HG03439 (cell line): ENCODE data around the gene PREX1.

Experiments
- ATAC-seq: cut with Tn5 transposase; IDR thresholded peaks from one replicate; pipeline ENCODE4 v1.9.1; 2021; ENCODE audit warnings: mild to moderate bottlenecking, moderate library complexity; ENCODE audit not compliant: unreplicated experiment

PREX1 gene

DNA sequence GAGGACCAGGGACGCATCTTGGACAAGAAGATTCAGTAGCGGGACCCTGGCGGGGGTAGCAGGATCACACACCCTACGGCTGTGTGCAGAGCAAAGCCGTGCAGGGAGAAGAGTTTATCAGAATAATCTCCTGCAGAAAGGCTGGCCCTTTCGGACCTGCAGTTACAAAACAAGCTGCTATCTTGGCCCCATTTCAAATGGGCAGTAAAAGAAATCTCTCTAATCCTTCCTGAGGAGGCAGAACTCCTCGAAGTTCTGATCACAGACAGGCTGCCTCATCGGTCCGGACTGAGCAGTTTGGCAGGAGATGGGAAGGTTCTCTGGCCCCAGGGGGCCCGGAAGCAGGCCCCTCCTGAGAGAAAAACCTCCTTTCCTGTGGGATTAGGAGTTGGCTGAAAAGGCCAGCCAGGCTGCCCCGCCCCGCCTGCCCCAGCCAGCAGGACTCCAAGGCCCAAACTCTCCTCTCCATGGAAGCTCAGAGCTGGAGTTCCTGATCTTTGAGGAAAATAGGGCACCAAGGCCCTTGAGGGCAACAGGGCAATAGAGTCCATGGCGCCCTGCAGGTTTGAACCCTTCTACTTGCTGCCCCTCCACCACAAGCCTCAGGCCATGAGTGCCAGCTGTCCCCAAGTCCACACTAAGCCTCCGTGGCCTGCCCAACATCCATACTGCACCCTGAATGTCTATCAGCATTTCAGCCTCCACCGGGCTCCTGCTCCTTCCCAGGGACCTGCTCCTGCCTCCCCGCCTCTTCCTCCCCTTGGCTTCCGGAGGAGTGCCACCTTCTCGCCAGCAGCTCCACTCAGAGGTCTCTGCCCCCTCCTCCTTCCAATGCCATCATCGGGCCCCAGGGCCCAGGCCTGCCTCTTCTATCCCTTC lies 141.3 kb downstream of the PREX1 start:
- ATAC-seq, result no peak

DNA sequence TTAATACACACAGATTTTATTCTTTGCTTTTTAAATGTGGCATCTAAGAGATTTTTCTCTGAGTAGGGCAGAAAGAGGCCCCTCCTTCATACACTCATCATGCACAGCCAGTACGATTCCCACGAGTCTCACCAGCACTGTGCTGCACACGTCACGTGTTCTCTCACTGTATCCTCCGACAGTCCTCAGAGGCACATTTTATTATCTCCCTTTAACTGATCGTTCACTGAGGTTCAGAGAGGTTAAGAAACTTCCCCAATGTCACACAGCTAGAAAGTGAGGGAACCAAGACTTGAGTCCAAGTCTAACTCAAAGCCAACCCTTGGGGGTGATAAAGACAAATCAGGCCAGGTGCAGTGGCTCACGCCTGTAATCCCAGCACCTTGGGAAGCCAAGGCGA lies 142.5 kb downstream of the PREX1 start:
- ATAC-seq, result no peak

DNA sequence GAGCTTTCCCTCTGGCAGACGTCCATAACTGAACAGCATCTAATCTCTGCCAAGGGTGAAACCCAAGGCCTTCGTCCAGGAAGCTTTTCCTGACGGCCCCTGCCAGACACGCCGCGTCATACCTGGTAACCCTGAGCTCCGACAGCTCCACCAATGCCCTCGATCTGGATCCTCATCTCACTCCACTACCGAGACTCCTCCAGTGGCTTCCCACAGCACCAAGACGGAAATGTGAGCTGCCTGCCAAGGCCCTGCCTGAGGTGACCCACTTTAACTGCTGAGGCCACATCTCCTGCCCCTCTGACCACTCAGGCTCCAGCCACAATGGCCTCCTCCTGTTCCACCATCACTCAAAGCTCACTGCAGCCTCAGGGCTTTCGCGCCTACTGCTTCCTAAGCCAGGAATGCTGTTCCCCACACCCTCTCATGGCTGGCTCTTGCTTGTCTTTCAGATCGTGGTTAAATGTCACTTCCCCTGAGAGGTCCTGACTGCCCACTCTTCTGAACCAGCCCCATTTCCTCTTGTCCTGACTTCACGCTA lies 143.2 kb downstream of the PREX1 start:
- no peak for ATAC-seq

- ATAC-seq, result no peak
These were observed 144.2 kb downstream of the PREX1 start for GRCh38 chr20:48683467-48684175.

DNA sequence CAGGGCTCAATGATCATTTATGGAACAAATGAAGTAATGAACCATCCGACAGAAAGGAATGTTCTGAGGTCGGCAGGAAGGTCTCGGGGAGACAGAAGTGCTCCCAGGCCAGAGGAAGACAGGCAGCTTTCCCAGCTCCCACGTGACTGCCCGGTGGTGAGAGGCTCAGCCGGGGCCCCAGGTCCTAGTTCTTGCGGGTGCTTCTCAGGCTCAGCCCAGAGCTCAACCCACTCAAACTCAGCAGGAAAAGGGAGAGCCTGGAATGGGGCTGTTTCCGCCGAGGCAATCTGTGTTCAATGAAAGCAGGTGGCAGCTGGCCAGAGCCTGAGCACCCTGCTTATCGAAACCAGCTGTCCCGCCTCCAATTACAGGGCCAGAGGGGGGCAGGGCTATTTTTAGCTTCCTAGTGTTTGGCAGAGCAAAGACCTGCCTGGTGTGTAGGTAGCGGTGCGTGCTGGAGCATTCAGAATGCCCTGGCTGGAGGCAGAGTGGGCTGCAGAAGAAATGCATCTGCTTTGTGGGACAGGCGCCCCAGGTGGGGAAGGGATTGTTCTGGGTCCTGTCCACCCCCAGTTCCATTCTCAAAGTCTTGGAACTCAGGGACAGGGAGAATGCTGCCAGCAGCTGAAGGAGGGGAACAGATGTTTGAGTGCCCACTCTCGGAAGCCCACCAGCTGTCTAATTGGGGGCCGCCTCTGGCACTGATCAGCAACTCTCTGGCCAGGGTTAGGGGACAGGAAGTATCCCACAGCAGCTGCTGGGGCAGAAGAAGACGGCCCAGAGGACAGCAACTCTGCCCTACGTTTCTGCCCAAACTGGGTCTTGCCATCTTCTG lies 145.1 kb downstream of the PREX1 start:
- ATAC-seq, result no peak

DNA sequence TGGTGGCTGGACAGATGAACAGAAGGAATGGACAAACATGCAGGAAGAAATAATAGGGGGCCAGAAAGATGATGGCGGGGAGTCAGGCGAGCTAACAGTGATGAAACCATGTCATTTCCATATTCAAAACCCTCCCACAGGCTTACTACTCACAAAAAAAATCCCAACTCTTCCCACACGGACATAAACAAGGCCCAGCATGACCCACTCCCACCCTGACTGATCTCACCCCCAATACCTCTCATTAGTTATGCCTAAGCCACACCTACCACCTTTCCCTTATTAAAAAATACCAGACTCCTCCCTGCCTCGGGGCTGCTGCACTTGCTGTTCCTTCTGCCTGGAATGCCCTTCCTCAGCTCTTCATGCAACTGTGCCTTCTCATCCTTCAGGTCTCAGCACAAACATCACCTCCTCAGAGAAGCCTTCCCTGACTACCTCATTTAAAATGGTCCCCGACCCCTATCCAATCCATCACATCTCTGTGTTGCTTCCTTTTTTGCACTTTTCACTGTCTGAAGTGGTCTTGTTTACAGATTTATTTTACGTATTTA lies 145.8 kb downstream of the PREX1 start:
- no peak for ATAC-seq

GRCh38 chr20:48681201-48681872 lies 146.5 kb downstream of the PREX1 start:
- ATAC-seq, result no peak

GRCh38 chr20:48680650-48681049 lies 147.1 kb downstream of the PREX1 start:
- ATAC-seq, result no peak

DNA sequence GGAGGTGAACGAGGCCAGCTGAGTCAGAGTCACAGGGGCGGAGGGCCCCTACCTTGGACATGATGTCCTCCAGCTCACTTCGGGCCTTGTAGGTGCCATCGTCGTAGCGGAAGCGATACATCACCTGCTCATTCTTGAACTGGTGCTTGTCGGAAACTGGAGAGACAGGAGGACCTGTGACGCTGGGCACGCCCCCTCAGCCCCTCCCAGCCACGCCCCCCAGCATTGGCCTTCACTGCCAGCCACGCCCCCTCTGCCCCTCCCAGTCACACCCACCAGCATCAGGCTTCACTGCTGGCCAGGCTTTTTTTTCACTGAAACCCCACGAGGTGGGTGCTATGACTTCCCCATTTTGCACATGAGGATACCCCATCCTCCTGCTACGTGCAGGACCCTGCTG lies 148.2 kb downstream of the PREX1 start:
- no peak for ATAC-seq

DNA sequence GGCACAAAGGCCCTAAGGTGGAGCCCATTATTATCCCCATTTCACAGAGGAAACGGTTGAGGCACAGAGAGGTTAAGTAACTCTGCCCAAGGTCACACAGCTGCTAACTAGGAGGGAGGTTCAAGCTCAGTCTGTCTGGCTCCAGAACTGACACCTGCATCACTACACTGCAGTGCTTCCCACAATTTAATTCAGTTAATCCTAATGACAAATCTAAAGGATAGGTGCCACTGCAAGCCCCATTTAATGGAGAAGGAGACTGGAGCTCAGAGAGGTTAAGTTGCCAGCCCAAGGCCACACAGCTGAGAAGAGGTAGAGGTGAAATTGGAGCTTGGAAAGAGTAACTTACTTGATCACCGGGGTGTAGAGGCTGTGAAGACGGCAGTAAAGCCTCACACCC lies 148.8 kb downstream of the PREX1 start:
- ATAC-seq, result no peak

DNA sequence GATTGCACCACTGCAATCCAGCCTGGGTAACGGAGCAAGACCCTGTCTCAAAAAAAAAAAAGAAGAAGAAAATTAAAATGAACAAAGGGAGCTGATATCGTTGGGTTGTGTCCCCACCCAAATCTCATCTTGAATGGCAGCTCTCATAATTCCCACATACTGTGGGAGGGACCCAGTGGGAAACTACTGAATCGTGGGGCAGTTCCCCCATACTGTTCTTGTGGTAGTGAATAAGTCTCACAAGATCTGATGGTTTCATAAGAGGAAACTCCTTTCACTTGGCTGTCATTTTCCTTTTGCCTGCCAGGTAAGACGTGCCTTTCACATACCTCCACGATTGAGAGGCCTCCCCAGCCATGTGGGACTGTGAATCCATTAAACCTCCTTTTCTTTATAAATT lies 149.4 kb downstream of the PREX1 start:
- no peak for ATAC-seq

DNA sequence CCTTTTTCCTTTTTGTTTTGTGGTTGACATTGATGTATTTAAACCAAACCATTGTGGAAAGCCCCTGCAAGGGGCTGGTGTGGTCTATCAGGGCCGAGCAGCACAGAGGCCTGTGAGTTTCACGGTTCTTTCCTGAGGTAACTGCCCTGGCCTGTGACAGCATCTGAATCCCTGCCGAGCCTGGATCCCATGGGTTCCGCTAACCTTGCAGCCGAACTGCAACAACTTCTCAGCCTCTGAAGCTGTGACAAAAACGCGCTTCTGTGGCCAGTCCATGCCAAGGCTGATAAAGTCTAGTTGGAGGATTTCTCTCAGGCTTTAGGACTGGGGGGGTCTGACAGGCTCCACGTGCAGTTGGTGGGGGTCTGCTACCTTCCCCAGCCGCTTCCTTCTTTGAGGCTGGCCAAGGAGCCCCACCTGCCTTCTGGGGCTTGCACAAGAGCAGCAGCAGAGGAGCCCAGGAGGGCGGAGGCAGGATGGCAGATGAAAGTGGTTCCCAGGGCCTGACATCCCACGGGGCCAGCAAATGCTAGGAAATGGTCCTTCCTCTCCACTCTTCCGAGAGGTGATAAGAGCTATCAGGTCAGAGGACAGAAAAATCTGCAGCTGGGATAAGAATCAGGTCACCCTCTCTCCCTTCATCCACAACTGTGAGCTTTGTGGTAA lies 150.9 kb downstream of the PREX1 start:
- ATAC-seq, result no peak

DNA sequence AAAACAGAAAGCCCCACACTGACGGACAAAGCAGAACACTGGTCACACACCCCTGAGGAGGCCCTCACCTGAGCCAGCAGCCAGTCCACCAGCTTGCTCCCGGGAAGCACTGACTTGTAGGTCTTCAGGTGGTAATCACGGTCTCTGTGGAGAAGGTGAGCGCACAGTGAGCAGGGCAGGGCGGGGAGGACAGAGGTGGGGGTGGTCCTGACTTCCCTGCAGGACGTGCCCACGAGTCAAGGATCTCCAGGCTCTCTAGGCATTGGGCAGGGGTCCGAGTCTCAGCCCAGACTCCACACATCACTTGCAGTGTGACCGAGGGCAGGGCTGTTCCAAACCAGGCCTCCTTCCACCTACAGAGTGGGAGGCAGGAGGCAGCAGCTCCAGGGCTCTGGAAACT lies 151.7 kb downstream of the PREX1 start:
- ATAC-seq, result no peak

GRCh38 chr20:48674461-48674860 lies 153.3 kb downstream of the PREX1 start:
- ATAC-seq, result no peak

GRCh38 chr20:48673507-48673906 lies 154.3 kb downstream of the PREX1 start:
- no peak for ATAC-seq

- ATAC-seq, result no peak
These were observed 155.5 kb downstream of the PREX1 start for GRCh38 chr20:48672324-48672723.

- no peak for ATAC-seq
These were observed 156.7 kb downstream of the PREX1 start for GRCh38 chr20:48671141-48671540.

GRCh38 chr20:48669946-48670605 lies 157.7 kb downstream of the PREX1 start:
- no peak for ATAC-seq

DNA sequence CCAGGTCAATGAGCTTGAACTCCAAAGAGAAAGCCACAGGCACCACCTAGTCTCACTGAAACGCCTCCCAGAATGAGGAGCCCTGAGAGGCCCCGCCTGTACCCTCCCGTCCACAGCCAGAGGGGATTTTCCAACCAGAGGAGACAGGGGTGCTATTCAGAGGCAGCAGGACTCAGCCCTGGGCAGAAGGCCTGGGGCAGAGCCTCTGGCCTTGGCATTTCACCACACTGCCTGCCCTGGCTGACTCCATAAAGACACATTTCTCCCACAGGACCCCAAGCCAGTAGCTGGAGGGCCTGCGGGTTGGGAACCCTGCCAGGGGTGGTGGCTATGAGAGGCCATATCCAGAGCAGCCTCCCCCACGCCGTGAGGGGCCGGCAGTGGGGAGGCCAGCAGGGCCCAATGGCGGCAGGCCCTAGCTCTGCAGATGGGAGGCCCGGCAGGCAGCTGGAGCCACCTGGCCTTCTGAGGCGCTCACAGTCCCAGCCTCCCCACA lies 159.3 kb downstream of the PREX1 start:
- ATAC-seq, result no peak
